COR-L47 (cell line): ENCODE results near the gene GMDS.
A peak's percentile ranks its signal among the peaks of the same experiment; 100 is the strongest.
"Not testable (repeated sequence)": the region's sequence is repeated elsewhere in the genome, so short reads cannot be mapped to it uniquely, and the experiment has no call there.

Experiments used
- DNase-seq: peaks from one replicate; lab custom pipeline; 2025; lab: John Stamatoyannopoulos, UW

The GMDS gene

DNA sequence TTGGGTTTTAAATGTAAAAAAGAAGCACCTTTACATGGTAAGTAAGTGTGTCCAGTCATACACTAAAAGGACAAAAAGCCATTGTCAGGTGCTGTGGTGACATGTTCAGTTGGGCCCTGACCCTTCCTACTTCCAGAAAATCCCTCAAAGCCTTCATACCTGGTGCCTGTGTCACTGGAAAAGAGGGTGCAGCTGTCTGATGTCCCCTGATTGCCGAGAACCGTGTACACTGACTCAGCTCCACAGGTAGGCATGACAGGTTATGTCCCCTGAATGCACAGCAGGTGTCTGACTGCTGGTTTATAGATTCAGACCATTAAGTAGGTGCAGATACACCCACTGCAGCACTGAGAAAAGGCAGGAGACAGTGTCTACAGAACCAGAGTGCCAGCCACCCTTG lies 536.6 kb downstream of the GMDS start:
- DNase-seq, result no peak

DNA sequence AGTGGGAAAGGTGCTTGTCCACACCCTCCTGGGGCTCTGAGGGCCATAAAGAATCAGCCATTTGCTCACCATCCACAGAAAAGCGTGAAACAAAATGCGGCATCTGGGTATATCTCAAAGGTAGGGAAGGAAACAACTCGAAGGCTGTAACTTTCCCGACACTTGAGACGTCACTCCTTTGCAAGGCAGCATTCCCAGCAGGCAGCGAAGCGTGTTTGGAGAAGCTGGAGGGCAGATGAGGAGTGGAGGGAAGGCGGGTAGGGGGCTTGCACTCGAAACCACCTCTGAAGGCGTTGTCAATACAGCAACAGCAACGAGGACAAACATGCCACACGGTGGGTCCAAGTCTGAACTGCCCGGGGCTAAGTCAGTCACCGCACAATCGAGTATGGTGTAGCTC lies 537.3 kb downstream of the GMDS start:
- DNase-seq, result no peak

DNA sequence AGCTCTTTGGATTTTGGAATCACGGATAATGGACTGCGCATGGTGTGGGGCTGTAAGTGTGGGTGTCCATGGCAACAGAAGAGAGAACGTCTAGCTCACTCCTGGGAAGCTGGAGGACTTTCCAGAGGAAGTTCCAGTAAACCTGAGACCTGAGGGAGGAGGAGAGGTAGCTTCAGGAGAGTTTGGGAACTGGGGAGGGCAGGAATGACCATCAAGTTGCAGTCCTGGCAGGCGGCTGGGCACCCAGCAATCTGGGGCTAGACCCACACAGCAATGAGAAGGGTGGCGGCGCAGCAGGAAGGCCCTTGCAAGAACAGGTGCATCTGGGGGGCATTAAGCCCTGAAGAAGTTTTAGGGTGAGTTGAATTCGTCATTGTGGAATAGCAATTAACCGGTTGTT lies 539.8 kb downstream of the GMDS start:
- DNase-seq, result no peak

DNA sequence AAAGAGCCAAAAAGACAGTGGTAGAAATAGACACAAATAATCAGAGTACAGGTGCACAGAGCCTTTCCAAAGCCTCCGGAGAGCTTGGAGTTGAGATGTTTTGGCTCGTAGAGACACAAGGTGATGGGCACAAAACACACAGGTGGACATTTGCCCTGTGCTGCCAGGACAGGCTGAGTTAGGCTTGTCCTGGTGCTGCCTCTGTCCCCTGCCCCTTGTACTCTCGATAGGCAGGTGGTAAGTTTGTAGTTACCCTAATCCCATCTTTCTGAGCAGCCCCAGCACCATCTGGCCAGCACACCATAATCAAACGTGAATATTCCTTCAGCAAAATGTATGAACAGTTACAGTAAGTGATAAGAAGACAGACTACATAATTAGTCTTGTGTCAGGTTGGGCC lies 540.2 kb downstream of the GMDS start:
- DNase-seq, result no peak

DNA sequence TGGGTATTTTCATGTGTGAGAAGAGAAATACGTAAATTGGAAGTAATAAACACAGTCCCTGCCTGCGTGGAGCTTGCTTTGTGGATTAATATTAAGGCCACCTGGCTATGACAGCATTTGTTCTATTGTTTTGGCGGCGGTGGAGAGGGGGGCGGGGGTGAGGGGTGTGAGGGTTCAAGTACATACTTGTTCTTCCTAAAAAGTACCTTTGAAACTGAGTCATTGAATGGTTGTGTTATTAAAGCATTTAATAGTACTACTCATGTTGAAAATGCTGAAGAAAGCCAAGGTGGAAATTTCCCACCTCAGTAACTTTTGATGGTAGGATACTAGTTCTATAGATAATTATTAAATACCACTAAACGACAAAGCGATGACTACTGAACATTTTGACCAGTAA lies 540.7 kb downstream of the GMDS start:
- no peak for DNase-seq

DNA sequence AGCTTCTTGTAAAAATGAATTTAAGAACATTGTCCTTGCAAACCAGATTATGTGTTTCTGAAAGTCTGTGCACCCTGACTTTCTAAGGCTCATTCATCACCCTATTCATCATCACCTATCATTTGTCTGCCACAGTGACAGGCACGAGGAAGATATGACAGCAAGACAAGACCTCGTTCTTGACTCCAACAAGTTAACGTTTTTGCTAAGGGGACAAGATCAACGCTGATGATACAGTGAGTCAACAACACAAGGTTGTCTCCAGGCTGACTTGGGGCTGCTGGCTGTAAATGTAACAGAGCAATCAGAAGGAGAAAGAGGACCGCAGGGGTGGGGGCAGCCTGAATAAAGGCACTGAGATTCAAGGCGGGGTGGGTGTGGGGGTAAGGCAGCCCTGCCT lies 541.5 kb downstream of the GMDS start:
- no peak for DNase-seq

DNA sequence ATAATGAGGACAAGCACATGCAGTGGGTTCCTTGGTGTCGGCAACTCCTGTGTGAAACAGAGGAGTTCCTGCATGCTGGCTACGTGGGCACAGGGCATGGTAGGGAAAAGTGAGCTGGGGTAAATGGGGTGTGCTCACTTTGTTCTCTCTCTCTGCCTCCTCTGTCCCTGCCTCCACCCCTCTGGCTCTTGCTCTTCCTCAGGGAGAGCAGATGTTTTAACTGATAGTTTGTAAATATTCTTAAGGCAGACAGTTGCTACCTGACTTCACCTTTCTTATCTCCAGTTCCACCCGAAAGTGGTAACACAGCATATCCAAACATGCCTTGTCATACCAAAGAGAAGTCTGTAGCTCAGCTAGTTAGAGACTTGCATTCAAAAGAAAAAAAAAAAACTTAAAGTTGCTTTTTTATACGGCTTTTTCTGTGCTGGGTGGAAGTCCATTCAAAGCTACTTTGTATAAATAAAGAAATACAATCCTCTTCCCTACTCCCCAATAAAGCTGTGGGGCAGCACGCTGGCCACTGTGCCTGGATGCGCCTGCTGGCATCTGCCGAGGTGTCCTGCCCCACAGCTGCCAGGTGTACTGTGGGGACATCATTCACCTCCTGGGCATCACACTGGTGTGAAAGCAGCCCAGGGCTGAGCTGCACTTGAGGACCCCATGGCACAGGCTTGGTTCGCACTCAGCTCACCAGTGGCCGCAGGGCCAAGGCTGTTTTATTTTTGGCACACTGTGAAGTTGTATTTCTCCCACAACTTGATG lies 542.1 kb downstream of the GMDS start:
- no peak for DNase-seq

DNA sequence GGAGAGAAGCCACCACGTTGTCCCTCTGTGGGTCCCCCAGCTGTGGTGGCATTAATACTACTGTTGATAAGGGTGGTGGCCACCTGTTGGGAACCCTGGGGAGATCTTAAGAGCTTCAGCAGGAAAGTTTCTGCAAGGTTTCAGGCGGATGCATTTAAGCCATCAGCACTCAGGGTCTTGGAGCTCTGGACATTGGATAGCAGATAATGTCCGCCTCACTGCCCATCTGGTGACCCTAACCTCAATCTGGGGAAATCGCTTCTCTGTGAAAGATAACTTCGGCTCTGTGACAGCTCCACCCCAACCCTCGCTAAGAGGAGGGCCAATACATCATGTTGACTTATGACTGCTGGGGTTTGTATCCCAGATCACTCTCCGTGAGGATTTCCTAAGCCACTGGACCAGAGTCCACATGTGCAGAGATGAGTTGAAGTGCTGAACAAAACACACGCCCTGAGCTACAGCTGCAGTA lies 542.8 kb downstream of the GMDS start:
- DNase-seq, result no peak

DNA sequence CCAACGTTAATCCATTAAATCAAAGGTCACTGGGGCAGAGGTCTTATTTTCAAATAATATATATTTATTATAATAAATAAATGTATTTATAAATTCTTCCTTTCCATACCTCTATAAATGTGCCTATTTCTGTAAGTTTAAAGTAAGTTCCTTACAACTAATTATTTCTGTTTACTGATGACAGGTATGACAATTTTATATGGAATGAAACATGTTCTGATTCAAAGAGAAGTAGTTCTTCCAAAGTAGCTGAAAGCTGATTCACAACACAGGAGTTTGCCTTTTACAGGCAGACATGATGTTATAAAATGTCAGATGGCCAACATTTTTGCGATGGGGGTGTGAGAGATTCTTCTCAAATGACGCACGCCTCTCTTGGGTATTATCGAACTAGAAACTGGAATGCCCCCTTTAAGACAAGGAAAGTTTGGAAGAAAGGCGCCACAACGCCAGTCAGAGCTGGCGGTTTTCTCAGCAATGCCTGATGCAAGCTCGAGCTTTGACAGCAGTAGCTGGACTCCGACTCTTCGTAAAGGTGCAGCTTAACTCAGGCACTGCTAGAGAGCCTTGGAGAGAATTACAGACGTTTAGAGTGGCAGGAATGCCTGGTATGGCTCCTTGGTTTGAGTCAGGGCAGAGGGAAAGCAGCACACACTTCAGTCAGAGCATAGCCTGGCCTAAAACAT lies 543.6 kb downstream of the GMDS start:
- DNase-seq, result no peak

DNA sequence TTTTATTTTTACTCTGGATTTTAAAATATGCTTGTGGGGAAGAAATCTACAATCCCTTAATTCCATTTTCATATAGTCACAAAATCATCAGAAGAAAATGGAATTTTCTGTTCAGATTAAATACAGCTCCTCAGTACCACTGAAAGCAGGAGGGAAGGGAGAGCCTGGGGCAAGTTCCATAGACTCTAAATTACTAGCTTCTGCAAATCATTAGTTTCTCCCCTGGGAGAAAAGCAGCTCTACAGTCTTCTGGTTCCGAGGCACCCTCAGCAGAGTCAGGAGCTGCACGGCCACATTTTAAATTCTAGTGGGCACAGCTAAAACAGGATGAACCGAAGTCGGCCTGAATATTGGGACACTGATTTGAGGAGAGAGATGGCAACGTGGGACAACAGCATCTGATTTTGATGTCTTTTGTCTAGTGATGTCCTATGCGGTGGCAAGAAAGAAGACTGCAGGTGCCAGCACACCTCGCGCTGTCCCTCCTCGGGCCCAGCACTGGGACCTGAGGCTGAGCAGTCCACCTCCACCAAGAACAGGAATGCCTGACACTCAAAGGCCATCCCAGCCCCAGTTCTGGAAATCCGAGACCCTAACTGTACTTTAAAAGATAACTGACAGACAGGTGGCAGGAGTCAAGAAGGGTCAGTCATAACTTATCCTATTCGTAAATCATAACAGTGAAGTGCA lies 545.0 kb downstream of the GMDS start:
- DNase-seq, result no peak

DNA sequence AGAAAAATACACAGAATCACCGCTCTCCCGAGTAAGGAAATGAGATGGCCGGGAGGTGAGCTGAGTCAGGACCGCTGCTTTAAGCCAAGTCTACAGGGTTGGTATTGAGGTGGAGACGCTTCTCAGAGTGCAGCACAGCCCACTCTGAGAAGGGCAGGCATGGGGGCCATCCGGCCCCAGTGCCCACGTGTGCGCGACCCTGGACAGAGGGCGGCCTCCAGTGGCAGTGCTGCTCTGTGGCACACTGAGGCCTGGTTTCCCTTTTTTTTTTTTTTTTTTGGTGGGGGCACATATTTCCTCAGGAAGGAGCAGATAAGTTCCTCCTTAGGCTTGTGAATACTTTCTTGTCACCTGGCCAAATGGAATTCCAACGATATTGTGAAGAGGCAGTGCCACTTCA lies 546.9 kb downstream of the GMDS start:
- no peak for DNase-seq

DNA sequence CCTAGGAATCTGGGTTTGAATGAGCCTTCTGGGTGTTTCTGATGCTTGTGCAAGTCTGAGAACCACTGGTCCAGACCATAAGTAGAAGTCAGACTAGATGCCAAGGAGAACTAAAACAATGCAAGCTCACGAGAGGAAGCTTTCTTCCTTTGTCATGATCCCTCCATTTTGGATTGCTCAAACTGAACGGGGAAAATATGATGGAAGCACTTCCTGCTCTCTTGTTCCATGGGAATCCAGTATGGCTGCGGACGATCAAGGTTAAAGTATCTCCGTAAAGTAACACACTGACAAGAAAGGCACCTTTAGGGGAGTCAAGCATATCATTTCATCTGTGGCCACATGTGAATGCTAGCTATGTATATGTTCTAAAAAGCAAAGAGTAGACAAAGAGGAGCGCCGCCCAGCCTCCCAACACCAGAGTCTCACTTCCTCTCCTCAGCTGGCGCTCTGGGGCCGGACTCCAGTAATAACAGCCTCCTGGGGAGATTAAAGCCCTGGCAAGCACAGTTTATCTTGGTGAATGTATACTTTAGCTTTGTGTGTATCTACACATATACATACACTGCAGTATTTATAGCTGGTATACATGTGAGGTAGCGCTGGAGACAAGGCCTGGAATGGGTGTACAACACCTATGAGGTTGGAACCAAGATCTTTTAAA lies 547.6 kb downstream of the GMDS start:
- DNase-seq, result no peak

DNA sequence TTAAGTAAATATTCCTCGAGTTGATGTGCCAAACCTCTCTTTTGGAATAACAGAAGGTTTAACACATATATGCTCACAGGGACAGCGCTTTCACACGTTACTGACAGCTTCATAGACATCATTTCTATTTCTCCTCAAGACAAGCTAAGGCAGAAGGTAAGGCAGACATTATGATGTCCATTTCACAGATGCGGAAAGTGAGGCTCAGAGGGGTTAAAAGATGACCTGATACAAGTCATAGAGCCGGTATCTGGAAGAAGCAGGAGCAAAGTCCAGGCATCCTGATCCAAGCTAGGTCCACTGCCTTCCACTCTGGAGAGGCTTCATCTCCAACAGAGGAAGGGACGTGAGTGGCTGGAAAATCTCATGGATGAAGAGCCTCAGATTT lies 548.9 kb downstream of the GMDS start:
- no peak for DNase-seq

DNA sequence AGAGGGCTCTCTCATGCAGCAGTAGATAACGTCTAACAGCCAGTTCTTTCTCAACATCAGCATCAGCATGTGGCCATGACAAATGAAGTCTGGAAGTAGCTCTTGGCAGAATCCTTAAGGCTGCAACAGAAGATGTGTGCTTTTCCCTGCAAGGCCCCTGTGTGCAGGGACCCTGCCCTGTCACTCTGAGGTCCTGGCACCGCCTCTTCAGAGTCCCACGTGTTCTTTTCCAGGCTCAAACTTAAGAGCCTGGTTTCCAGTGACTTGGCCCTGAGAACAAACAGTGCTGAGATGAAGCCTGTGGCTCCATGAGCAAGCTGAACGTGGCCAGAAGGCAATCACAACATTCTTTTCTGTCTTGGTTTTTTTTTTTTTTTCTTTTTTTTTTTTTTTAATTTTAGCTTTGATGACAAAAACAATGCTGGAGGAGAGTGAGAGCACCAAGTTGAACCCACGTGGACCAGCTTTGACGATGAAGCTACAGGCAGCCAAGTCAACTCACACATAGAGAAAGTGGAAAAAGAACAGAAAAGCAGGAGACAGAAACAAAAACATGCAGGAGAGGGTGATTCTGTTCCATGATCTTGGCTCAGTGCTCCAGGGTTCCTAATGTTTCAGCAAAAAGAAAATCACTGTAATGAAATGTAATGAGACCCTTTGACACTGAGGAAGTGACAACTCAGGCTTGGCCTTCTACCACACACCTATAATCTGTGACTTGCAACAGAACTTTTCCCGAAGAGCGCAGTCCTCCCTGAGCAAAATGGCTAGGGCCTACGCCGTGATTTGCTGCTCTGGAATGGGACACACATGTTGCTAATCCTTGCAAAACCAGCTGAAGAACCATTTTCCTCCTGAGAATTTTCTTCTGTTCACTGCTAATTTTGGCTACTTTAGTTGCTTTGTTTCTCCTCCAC lies 549.6 kb downstream of the GMDS start:
- DNase-seq, result no peak

DNA sequence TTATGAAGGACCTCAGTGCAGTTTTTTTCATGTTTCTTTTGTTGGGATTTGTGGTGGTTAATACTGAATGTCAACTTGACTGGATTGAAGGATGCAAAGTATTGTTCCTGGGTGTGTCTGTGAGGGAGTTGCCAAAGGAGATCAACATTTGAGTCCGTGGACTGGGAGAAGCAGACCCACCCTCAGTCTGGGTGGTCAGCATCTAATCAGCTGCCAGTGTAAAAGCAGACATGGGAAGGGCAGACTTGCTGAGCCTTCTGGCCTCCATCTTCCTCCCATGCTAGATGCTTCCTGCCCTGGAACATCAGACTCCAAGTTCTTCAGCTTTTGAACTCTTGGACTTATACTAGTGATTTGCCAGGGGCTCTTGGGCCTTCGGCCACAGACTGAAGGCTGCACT lies 553.6 kb downstream of the GMDS start:
- not testable (repeated sequence) for DNase-seq

DNA sequence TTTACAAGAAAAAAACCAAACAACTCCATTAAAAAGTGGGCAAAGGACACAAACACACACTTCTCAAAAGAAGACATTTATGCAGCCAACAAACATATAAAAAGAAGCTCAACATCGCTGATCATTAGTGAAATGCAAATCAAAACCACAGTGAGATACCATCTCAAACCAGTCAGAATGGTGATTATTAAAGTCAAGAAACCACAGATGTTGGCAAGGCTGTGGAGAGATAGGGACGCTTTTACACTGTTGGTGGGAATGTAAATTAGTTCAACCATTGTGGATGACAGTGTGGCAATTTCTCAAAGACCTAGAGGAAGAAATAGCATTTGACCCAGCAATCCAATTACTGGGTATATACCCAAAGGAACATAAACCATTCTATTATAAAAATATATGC lies 554.7 kb downstream of the GMDS start:
- not testable (repeated sequence) for DNase-seq

DNA sequence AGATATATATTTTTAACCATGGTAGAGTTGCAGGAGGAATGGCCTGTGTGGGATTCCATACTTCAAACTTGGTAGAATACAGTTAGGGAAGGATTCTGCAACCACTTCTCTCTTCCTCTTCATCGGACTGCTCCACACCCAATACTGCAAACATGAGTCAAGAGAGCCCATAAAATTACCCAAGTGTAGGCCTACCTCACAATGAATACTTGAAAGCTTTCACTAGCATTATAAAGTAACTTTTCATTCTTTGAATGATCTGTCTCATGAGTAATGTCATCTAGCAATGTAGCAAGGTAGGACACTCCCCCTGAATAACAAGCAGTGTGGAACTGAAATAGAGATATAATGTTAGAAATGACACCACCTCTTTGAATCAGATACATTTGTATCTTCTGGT lies 556.3 kb downstream of the GMDS start:
- no peak for DNase-seq

DNA sequence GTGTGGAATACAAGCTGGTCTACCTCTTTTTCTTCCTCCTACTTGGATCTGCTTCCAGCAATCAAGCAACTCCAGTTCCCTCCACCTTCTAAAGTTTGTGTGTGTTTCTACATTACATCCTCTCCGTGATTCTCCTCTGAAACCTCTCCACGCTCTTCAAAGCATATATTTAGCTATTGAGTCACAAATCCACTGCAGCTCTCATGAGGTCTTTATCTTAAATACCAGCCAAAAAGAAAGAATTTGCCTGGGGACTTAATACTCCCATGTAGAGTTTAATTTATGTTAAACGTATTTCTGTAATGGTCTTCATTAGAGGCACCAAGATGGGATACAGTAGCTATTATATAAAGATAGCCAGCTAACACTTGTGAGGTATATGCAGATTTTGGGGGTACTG lies 557.0 kb downstream of the GMDS start:
- no peak for DNase-seq

DNA sequence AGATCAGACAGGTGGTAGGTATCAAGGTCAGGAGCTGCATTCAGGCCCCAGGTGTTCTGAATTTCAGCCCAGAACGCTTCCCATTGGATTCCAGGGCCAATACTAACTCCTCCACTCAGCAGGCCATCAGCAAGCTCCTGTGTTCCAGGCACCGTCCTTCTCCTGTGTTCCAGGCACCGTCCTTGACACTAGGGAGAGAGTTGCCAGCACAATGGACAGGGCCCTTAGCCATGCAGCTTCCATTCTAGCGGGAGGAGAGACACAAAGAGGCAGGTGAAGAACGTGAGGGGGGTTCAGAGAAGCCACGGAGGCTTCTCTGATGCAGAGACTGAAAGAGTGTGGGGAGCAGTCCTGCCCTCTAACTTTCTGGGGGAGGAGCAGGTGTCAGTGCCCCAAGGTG lies 558.0 kb downstream of the GMDS start:
- DNase-seq, result no peak

DNA sequence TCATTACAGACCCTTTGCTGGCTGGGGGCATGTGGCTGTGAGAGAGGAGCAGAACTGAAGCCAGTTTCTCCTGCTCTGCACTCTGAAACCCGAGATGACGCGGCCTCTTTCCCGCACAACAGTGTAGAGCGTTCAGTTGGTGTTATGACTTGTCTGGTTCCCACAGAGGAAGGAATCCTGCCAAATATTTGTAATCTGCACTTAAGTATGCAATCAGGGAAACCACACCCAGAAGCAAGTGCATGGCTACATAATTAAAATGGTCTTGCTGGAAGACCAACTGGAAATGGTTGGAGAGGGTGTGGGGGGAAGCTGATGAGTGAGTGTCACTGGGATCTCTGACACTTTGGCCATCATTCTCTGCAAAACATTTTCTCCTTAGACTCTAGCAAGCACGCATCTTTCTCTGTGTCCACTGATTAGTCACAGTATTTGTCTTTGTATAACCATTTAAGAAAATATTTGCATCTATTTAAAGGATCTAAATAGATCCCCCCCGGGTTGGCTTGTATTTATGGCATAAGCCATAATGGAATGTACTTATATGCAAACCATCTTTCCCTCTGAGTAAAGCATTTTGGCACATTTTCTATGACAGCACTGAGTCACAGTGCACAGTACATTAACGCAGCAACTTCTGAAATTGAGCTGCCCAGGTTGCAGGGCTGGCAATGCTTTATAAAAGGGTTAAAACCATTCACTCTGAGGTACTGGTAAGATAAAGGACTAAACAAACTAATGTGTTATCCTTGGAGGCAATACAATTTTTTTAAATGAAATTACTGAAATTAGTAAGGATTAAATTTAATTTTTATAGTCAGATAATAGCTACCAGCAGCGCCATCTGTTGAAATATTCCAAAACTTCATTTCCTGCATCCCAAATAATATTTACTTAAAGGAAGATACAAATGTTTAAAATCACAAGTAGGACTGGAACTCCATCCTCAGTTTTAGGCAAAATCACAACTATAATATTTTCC lies 559.0 kb downstream of the GMDS start:
- peak; percentile 50 for DNase-seq
